Endothelial cell (in vitro differentiated cells): ENCODE measurements around the gene CCL1. TPM values are rescaled to one million over a fixed set of nuclear protein-coding genes. Genes with fewer than 3 reads are reported as not detected.

Experiments used
- DNase-seq: peaks from one replicate; pipeline ENCODE4 v3.0.0; 2021; ENCODE audit warnings: low spot score
- H3K27ac Mint-ChIP-seq: one replicate; pipeline ENCODE4 v1.8.0; 2021; ENCODE audit warnings: mixed read lengths, inconsistent platforms; ENCODE audit not compliant: unreplicated experiment
- H3K27me3 Mint-ChIP-seq: one replicate; pipeline ENCODE4 v1.8.0; 2021; ENCODE audit warnings: mild to moderate bottlenecking, moderate library complexity, mixed read lengths, inconsistent platforms; ENCODE audit not compliant: unreplicated experiment
- H3K36me3 Mint-ChIP-seq: one replicate; pipeline ENCODE4 v1.8.0; 2021; ENCODE audit warnings: mild to moderate bottlenecking, low read depth, mixed read lengths, inconsistent platforms; ENCODE audit not compliant: unreplicated experiment
- H3K4me1 Mint-ChIP-seq: one replicate; pipeline ENCODE4 v1.8.0; 2021; ENCODE audit warnings: mild to moderate bottlenecking, mixed read lengths, inconsistent platforms; ENCODE audit not compliant: unreplicated experiment
- H3K4me3 Mint-ChIP-seq: one replicate; pipeline ENCODE4 v1.8.0; 2021; ENCODE audit warnings: mild to moderate bottlenecking, mixed read lengths, inconsistent platforms; ENCODE audit not compliant: unreplicated experiment
- H3K9me3 Mint-ChIP-seq: one replicate; pipeline ENCODE4 v1.8.0; 2021; ENCODE audit warnings: mixed read lengths, inconsistent platforms; ENCODE audit not compliant: unreplicated experiment
- total RNA-seq: library from RNA; stranded (reverse); fragmentation: NEBNext Ultra II Directional; extraction: Animal tissue kit (Norgen Biotek cat#: 25700); gene quantifications from one replicate; pipeline ENCODE4 v1.2.1, GENCODE V29; 2021; ENCODE audit not compliant: unreplicated experiment
- TF ChIP-seq, protein P1 (sequence below): fragments of 200-600 bp; sonication (generic); IDR thresholded peaks from one replicate; pipeline ENCODE4 v1.5.0; 2021; ENCODE audit warnings: antibody characterized with exemption; ENCODE audit not compliant: unreplicated experiment

Gene CCL1
- total RNA-seq, 1 donor from 2014 or later: not detected

DNA sequence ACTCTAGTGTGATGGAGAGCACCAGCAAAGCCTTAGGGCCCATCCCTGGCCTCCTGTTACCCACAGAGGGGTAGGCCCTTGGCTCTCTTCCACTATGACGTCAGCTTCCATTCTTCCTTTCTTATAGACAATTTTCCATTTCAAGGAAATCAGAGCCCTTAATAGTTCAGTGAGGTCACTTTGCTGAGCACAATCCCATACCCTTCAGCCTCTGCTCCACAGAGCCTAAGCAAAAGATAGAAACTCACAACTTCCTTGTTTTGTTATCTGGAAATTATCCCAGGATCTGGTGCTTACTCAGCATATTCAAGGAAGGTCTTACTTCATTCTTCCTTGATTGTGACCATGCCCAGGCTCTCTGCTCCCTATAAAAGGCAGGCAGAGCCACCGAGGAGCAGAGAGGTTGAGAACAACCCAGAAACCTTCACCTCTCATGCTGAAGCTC lies 44.0 kb downstream of the CCL1 start, which contains the start of gene CCL8:
TSS of gene CCL8 (plus strand) at position 397 of the 445 bp plus-strand sequence. CDS start 67 bp downstream, outside the sequence.
- H3K36me3 Mint-ChIP-seq: no peaks in the 10 kb centered on the region
- no peak for DNase-seq
- no peaks in the 10 kb centered on the region for H3K27me3 Mint-ChIP-seq
- no peaks in the 10 kb centered on the region for H3K4me1 Mint-ChIP-seq
- no peaks in the 10 kb centered on the region for H3K9me3 Mint-ChIP-seq
- no peak within 1 kb of the TSS for H3K4me3 Mint-ChIP-seq
- H3K27ac Mint-ChIP-seq: no peak within 1 kb of the TSS
- TF ChIP-seq, protein P1, sequence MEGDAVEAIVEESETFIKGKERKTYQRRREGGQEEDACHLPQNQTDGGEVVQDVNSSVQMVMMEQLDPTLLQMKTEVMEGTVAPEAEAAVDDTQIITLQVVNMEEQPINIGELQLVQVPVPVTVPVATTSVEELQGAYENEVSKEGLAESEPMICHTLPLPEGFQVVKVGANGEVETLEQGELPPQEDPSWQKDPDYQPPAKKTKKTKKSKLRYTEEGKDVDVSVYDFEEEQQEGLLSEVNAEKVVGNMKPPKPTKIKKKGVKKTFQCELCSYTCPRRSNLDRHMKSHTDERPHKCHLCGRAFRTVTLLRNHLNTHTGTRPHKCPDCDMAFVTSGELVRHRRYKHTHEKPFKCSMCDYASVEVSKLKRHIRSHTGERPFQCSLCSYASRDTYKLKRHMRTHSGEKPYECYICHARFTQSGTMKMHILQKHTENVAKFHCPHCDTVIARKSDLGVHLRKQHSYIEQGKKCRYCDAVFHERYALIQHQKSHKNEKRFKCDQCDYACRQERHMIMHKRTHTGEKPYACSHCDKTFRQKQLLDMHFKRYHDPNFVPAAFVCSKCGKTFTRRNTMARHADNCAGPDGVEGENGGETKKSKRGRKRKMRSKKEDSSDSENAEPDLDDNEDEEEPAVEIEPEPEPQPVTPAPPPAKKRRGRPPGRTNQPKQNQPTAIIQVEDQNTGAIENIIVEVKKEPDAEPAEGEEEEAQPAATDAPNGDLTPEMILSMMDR: no peak

DNA sequence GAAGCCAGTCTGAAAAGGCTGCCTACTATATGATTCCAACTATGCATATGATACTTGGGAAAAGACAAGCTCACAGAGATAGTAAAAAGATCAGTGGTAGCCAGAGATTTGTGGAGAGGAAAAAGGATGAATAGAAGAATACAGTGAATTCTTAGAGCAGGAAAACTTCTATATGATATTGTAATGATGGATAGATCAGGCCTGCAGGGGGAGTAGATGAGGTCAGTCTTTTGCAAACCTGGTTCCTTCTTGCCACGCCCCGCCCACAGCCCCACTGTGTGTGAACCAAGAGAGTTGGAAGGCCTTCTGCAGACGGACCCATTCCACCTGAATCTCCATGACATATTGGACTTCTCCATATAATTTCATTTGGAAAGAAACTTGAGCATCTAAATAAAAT lies 44.6 kb downstream of the CCL1 start:
- Mint-ChIP-seq H3K36me3 (no peaks in the 10 kb centered on the region), H3K27me3 (no peaks in the 10 kb centered on the region), H3K27ac (no peak overlapping the region), H3K4me3 (no peak overlapping the region), H3K4me1 (no peaks in the 10 kb centered on the region), H3K9me3 (no peaks in the 10 kb centered on the region)
- no peak for DNase-seq
- TF ChIP-seq, protein P1: no peak

DNA sequence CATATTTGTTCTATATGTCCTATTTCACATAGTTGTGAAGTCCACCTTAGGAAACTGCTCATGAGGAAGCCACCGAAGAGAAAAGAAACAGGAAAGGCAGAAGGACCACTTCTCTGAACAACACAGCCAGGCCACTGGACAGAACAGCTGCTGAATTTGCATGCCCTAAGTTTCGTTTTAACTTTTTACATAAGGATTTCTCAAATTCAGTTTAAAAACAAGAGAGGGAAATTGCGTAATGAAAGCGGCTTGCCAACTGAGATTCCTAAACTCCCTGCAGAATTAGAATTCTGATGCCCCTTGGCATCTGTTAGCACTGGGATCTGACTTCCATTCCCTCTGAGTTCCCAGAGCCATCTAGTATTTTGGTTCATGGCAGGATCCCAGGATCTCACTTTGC lies 48.8 kb downstream of the CCL1 start:
- no peaks in the 10 kb centered on the region for H3K36me3 Mint-ChIP-seq
- no peak overlapping the region for H3K27ac Mint-ChIP-seq
- TF ChIP-seq, protein P1: no peak
- DNase-seq: no peak
- no peak overlapping the region for H3K4me3 Mint-ChIP-seq
- H3K9me3 Mint-ChIP-seq: no peaks in the 10 kb centered on the region
- H3K27me3 Mint-ChIP-seq: no peaks in the 10 kb centered on the region
- H3K4me1 Mint-ChIP-seq: no peaks in the 10 kb centered on the region

DNA sequence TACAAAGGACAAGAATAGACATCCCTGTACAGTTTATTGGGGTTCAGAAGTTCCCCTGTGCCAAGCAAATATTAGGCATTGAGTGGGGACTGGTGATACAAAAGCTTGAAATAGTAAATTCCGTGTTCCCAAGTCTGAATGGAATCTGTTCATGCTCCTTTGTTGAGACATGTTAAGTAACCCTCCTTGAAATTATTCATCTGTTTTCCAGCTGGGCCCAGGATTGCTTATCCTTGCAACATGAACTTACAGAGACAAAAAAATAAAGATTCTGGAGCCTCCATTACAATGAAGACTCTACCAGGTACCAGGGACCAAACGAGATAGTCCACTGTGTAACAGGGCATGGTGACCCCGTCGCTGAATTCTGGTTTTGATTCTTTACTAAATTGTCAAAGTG lies 49.9 kb downstream of the CCL1 start:
- Mint-ChIP-seq H3K27ac (no peak overlapping the region), H3K4me3 (no peak overlapping the region), H3K36me3 (no peaks in the 10 kb centered on the region), H3K4me1 (no peaks in the 10 kb centered on the region), H3K27me3 (no peaks in the 10 kb centered on the region), H3K9me3 (no peaks in the 10 kb centered on the region)
- TF ChIP-seq, protein P1: no peak
- DNase-seq: no peak

DNA sequence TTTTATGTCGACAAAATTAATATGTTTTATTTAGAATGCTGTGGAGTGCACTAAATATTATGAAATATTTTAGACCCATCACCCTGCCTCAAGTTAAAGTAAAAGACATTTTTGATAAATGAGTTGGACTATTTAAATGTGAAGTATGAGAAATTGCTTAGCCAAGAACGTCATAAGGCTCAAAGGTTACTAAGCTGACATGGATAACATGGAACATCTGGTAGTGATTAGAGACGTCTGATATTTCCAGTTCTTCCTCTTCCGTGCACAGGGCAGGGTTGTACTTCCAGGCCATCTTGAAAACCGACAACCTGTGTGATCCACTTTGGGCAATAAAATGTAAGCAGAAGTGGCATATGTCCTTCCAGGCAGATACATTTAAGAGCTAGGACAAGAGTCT lies 51.0 kb downstream of the CCL1 start:
- Mint-ChIP-seq H3K27me3 (no peaks in the 10 kb centered on the region), H3K4me3 (no peak overlapping the region), H3K9me3 (no peaks in the 10 kb centered on the region), H3K36me3 (no peaks in the 10 kb centered on the region), H3K27ac (no peak overlapping the region), H3K4me1 (no peaks in the 10 kb centered on the region)
- TF ChIP-seq, protein P1: no peak
- DNase-seq: no peak
